Measurements from ENCODE around the gene RCBTB2.

The RCBTB2 gene

DNA sequence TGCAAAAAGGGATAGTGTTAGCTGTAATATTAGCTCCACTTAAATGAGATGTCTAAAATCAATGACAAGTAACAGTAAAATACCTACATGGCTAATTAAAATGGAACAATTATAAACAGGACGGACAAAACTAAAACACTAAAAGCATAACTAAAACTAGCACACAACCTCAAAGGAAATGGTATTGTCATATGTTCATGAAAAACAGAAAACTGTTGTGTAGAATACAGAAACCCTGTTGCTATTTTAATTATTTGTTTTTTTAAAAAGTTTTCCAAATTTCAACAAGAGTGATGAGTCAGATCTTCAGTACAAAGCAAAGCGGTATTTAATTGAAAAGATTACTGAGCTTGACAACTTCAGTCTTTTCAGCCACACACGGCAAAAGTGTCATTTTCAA lies 4.2 kb downstream of the RCBTB2 start:
- DNase-seq = no peak

DNA sequence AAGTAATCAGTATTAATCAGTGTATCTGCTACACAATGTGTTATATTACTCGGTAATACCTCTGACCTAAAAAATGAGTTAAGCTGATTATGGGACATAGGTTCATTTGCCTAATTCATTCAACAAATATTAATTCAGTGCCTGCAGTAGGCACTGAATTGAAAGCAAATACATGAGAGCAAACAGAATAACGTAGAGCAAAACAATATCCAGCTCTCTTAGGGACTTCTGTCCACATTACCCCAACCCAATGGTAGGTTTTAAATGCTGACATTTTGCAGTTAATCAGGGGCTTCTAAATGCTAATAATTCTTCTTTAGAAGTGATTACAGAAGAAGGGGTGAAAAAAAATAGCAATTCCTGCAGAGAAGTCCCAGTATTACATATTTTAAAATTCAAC lies 4.9 kb downstream of the RCBTB2 start:
- DNase-seq = no peak

DNA sequence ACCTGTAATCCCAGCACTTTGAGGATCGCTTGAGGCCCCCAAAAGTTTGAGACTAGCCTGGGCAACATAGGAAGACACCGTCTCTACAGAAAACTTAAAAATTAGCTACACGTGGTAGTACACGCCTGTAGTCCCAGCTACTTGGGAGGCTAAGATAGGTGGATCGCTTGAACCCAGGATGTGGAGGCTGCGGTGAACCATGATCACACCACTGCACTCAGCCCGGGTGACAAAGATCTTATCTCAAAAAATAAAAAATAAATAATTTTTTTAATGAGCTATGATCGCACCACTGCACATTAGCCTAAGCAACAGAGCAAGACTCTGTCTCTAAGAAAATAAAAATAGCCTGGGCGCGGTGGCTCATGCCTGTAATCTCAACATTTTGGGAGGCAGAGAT lies 6.6 kb downstream of the RCBTB2 start:
- no peak for DNase-seq

DNA sequence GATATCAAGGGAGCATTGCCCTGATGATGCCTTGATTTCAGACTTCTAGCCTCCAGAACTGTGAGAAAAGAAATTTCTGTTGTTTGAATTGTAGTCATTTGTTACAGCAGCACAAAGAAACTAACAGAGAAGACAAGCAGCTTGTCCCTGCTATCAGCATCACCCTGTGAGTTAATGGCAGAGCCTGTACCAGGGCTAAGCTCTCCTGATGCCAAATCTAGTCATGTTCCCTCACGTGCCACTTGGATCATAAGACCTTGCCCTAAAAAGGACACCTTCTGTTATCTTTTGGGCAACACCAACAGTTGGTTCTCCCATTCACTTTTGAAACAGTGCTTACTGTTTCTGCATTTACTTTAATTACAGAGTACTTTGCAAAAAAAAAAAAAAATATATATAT lies 14.8 kb downstream of the RCBTB2 start:
- DNase-seq = no peak

DNA sequence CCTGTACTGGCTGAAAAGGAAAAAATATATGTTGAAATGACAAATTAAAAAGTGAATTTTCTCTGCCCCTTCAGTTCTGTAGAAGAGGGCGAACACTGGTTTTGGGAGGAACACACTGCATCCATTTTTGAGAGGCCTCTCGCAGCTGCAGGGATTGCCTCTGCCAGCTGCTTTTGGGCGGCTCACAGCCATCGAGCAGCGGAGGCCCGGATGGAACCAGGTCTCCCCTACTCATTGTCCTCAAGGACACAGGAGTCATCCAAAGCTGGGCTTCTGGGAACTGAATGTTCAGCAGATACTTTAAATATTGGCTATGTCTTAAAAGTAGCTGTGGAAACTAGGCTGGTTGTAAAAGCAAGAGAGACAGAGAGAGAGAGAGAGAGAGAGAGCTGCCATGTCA lies 17.1 kb downstream of the RCBTB2 start:
- DNase-seq = no peak

DNA sequence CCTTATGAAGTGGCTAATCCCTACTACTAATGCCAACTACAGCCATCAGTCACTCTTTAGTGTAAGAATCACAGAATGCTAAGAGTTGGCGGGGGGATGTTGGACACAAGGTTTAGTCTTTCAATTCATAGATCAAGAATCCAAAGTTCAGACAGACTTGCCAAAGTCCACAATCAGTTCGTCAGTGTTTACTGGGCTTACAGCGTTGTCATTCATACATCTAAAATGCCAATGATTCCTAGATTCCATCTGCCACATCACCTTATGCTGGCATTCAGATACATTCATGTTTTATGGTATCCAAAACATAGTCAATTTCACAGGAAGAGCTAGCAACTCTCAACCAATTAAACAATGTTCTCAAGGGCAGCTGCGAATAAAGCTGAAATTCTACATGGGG lies 18.1 kb downstream of the RCBTB2 start:
- no peak for DNase-seq

DNA sequence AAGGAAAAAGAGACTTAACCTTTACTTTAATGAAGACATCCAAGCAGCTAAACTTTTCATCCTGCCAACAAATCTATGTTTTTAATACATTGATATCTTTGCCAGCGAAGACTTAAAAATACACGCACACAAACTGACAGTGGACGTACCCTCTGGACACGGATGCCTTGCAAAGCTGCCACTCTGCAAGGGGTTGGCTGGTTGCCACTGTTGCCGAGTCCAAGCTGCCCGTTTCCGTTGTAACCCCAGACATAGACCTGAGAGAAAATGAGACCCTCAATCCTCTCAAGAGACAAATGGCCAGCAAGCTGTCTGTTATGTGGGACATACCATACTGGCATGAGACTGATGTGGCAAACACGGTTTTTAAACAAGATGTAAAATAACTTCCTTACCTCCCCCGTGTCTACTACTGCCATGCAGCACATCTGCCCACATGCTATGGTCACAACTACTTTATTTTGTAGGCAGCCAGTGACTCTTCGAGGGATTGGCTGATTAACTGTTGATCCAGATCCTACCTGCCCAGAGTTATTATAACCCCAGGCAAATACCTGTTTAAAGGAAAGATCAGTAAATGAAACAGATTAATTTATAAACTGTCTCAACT lies 21.2 kb downstream of the RCBTB2 start:
- DNase-seq = no peak

DNA sequence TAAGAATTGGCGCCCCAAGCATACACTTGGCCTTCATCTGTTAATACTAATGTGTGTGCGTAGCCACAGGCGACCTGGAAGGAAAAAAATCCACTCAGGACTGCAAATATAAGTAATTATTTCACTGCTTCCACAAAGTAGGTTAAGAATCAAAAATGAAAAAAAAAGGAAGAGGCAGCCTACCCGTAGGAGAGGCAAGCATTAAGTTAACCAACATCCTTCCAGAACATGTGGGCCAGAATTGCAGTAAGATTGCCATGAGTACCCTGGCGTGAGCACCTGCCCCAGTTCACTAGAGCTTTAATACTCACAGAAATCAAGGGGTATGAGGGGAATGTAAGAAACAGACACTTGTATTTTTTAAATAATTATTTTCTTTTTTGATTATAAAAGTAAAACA lies 22.2 kb downstream of the RCBTB2 start:
- no peak for DNase-seq

DNA sequence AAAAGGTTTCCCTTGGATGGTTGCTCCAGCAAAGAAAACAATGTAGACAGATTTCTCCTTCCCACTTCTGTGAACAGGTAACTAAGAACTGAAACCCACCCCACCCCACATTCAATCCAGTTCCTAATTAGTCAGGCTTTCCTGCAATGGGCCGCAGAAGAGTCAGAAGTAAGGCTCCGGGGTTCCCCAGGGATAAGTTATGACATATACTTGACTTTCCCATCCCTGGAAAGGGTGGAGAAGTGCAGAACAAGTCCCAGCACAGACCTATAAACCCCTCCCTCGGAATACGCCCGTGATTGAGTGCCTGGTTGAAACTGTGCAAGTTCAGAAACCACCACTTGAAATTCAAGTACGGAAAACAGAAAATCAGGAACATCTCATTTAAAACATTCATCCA lies 24.9 kb downstream of the RCBTB2 start:
- no peak for DNase-seq

DNA sequence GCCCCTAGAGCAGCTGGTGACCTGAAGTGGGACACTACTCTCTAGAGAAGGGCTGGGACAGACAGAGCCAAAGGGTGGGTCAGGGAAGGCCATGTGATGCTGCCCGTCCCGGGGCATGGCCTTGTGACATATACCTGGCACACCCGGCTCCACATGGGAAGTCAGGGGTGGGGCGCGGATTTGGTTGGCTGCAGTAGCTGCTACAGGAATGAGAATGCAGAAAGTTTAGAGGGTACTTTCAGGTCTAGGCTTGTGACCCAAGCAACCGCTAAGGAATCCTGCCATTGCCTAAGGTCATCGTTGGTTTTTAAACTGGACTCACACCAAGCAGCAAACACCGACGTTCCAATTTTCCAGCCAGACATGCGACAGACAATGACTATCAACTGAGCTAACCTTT lies 25.9 kb downstream of the RCBTB2 start:
- DNase-seq = no peak

DNA sequence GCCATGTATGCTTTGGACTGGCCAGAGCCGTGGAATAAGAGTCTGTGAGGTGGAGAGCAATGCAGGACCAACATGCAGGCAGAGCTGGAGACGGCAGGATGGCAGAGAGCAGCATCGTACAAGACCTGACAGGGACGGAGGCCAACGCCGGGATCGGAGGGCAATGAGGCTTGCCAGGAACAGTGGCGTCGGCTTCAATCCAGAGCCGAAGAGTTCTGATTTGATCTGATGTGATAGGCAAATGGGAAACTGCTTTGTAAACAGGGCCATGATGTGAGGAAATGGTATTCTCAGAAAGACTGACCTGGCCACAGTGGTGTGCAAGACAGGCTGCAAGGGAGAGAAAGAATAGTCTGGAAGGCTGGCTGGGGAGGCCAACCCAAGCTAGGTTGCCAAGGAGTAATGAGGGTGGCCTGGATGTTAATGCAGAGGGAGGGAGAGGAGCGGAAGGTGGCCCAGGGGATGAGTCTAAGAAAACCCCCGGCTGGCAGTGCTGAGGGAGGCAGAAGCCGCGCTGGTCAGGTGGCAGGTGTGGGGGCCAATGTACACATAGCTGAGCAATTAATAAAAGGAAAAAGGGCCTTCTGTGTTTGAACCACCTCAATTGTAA lies 26.7 kb downstream of the RCBTB2 start:
- DNase-seq = no peak

DNA sequence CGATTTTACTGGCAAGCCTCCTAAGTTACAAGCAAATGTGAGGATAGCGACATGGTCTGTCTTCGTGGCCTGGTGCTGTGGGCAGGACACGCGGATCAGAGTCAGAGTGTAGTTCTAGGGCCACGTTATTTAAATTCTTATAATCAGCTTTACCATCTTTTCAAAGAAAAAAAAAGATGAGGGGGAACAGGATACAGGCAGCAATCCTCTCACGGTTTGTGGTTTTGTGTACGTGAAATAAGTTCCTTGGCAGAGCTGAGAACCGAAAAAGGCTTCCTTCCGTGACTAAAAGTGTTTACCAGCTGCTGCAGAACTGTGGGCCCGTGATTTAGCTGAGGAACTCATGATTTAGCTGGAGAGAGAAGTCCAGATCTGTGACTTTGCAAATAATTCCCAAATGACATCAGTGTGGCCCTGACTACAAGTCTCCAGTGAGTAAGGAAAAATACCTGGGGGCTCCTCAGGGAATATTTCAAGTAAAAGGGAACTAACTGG lies 27.2 kb downstream of the RCBTB2 start:
- DNase-seq = no peak

DNA sequence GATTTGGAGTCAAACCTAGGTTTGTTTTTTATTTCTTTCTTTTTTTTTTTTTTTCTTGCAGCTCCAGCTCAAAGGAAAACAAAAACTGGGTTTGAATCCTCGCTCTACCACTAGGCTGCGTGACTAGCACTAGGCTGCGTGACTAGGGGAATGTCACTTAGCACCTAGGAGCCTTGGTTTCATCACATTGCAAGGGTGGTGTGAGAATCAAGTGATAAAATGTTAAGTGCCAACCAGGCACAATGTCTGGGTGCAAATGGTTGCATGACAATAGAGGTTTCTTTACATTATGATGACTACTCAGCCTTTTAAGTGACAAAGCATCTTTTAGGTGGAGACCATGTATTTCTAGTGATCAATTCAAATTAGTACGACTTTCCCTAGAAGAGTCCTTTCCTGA lies 27.9 kb downstream of the RCBTB2 start:
- DNase-seq = no peak

DNA sequence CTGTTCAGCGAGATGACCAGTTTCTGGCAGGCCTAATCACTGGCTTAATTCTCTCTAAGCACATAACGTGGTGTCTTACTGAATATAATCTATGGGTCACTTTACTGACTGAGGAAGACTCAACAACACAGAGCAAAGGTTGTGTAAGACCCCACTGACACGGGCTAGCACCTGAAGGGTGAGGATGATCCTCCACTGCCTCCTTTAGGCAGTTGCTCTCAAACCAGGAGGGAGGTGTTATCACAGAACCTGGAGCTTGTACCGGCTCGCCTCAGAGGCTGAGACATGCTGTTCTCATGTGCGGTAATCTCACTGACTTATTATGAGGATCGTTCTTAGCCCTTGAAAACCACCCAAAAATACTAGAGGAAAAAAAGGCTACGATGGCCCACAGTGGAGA lies 28.3 kb downstream of the RCBTB2 start:
- DNase-seq = no peak

DNA sequence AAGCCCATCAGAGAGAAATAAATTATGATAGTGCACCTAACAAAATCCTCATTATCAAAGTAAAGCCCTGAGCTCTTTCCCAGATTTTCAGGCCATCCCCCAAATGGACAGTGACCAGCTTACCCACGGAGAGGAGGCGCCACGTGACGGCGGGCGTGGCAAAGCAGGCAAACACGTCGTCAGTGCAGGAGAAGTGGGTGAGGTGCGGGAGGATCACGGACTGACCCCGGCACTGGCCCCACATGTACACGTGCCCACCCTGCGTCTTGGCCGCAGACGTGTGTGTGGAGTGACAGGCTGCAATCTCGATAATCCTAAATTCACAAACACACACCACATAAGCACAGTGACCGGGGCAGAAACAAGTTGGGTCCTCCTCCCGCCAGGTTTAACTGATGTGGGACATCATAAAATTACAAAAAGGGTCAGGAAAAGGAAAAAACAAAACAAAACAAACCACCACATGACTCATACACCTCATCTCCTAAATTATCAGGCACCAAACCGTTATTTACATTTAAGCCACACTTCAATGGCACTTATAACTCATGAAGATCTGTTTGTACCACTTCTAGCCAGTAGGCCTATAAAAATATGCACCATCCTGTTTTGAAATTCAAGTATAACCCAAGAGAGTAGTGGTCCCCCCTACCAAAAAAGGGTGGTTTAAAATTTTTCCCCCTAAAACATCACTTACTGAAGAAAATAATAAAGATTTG lies 30.1 kb downstream of the RCBTB2 start:
- no peak for DNase-seq

DNA sequence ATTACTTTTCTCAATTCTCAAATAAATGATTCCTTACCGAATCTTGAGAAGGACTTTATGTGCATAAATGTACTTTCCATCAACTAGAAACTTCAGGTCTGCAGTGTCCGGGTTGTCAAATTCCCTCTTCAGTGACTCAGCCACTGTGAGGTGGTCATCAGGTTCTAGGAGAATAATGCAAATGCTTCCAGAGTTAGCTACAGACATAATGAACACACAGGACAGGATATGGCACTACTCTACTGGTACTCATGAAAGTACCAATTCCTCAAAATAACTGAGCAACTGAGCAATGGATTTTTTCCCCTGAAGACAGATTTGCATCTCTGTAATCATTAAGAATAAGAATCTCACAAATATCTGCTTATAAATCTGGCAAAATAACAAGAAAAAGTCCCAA lies 31.2 kb downstream of the RCBTB2 start:
- no peak for DNase-seq

DNA sequence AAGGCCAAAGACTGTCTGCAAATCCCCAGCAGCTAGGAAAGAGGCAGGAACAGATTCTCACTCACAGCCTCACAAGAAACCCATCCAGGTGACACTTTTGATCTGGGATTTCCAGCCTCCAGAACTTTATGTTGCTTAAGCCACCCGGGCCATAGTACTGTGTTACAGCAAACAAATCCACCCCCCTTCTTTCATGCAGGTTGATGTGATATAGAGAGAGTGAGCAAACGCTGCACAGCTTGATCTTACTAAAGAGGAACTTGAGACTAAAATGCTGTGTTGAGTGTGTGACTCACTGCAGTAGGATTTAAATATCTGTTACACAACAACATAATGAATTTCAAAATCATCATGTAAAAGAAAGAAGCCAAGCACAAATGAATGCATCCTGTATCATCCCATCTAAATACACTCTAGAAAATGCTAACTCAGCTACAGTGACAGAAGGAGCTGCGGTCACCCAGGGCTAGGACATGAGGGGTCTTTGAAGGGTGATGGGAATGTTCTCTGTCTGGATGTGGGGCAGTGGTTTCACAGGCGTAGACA lies 32.2 kb downstream of the RCBTB2 start:
- DNase-seq = no peak

DNA sequence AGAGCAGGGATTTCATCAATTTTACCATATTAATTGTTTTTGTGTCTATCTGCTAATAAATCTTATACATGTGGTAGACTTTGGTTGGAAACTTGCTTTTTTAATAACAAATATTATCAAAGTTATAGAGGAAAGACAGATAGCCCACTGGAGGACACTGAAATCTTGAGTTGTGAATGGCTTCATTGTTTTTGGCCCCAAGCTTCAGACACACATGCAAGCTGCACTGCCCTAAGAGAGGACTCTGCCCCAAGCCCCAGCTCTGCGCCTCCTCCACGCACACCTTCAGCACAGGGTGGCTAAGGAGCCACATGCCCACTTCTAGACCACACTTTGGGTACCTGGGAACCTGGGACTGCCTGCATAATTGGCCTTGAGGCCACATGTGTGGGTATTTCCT lies 35.2 kb downstream of the RCBTB2 start:
- no peak for DNase-seq

DNA sequence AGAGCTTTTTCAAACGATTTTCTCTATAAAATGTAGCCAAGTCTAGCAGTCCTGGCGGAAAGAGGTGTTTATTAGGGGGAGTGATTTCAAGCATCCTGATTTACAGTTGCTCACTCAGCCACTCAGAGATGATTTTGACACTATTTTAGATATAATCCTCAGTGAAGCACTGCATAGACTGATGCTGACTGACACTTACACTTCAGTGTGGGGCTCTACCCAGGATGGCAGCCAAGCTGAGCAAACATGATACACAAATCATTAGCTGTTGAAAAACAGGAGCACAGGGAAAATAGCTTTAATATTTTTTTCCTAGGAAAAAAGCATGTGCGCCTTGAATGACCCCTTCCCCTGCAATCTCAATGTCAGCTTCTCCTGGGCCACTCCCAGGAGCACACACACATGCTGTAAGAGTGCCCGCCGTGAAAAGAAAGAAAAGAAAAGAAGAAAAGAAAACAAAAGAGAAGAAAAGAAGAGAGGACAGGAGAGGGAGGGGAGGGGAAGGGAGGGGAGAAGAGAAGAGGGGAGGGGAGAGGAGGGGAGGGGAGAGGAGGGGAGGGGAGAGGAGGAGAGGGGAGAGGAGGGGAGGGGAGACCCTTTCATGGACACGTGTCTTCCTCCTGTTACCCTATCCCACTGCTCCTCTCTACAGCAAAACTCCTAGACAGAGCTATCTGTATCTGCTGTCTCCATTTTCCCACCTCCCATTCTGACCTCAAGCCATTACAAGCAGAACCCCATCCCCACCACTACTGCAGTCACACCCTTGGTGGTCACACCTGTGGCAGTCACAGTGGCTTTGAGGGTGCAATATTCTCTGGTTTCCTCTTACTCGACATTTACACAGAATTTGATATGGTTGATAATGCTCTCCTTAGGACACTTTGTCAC lies 36.4 kb downstream of the RCBTB2 start:
- DNase-seq = no peak

DNA sequence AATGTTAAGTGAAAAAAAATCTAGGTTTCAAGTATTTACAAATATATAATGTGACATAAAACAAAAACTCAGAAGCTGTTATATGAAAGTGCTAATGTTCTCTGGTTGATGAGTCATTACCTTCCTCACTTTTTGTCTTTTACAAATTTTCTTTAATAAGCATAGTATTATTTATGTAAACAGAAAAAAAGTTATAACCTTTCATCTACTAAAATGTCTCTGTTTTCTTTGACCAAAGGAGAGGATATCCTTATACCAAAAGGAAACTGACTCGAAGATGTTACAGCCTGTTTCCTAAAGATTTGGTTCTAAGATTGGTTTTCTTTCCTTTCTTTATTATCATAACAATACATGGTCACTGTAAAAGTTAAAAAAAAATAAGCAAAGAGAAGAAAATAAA lies 38.0 kb downstream of the RCBTB2 start:
- no peak for DNase-seq

DNA sequence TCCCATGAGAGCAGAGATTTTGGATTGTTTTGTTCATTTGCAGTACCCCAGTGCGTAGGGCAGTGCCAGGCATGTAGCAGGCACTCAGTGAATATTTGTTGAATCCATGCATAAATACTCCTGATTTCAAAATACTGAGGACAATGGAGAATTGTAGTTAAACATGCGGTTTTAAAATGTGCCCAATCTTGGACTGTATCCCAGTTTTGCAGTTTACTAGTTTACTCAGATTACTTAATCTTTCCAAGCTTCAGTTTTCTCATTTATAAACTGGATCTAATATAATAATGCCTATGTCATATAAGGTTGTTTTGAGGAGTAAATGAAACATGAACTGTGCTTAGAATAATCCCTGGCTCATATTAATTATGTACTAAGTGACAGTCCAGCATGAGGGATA lies 39.0 kb downstream of the RCBTB2 start:
- no peak for DNase-seq

DNA sequence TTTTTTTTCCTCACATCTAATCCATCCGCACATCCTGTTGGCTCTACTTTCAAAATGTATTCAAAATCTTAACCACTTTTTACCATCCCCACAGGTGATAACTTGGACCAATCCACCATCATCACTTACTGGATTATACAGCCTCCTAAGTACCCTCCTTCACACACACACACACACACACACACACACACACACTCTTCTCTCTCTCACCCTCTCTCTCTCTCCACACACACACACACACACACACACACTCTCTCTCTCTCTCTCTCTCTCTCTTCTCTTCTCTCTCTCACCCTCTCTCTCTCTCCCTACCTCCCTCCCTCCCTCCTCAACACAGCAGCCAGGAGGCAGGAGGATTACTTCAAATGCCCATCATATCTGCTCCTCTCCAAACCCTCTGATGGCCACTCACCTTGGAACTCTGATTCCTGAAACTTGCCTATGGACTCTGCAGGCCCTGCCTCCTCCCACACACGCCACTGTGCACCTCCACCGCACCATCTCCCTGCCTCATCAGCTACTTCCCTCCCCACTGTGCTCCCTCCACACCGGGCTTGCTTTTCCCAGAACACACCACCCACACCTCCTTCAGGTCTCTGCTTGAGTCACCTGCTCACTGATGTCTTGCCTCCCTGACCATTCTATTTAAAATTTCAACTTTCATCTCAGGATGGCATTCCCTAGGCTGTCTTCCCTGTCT lies 39.7 kb downstream of the RCBTB2 start:
- DNase-seq = no peak
